ENCODE data around the gene PAM. TPM values are rescaled to one million over a fixed set of nuclear protein-coding genes. Genes with fewer than 3 reads are reported as not detected.

The PAM gene
- total RNA-seq = 250 and 272 TPM in 2 replicates

DNA sequence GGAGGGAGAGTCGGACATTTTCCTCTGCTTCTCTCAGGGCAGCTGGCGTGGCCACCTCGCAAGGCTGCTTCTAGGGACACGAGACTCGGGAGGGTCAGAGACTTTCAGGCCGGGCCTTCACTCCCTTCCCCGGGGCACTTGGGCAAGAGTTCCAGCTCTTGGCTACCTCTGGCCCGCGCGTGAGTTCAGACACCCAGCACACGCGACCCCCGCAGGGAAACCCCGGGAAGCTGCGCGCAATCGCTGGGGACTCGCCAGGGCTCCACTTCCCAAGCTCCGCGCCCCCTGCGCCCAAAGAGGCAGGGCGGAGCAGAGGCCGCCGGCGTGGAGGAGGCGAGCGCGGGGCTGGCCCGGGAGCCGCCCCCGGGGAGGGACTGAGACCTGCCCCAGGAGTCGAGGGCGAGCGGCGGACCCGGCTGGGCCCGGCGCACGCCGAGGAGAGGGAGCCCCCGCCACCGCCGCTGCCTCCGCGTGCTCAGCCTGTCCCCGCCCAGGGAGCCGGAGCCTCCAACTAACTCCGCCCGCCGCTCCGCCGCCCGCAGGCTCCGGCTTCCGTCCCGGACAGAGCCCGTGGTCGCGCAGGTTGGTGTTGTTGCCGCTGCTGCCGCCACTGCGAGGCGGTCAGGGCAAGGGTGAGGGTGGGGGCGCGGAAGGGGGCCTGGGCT is at the start of gene PAM:
Gene PAM, plus strand, starts transcription at position 539 of the 665 bp plus-strand sequence. CDS start 110,891 bp downstream, outside the sequence.
- no peak for DNase-seq (ENCODE audit: extremely low read depth, low read depth, low spot score)

DNA sequence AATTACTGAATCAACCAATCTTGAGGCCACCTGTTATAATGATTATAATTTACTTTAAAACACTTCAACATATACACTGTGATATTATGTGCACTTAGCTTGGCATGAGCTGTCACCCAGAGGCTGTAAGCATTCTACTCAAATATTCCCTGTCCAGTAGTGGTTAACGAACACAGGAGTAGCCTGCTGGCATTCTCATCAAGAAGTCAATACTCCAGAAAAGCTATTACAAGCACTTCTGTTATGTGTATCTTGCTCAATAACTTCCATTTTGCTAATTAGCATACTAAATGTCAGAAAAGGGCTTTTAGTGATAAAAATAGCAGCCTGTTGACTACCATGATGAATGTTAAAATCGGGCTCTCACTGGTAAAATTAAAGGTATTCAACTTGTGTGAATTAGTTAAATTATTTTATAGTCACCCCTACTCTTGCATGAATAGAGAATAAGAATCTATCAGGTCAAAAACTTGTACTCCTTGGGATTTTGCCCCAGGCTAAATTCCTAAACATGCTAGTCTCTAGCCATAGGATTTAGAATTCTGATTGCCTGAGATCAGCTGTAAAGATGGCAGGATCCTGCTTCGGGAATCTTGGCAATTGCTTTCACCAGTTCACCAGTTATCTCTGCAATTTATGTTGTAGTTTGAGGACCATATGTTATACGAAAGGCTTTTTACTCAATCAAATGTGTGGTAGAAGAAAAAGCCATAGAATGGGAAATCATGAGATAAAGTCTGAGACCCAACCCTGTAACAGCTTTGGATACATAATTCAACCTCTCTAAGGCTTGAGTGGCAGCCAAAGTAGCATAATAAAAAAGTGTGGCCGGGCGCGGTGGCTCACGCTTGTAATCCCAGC is 43.4 kb upstream of the PAM start:
- DNase-seq (ENCODE audit: extremely low read depth, low read depth, low spot score) = no peak

GRCh38 chr5:102713278-102713677 is 41.8 kb upstream of the PAM start:
- DNase-seq (ENCODE audit: extremely low read depth, low read depth, low spot score) = no peak

DNA sequence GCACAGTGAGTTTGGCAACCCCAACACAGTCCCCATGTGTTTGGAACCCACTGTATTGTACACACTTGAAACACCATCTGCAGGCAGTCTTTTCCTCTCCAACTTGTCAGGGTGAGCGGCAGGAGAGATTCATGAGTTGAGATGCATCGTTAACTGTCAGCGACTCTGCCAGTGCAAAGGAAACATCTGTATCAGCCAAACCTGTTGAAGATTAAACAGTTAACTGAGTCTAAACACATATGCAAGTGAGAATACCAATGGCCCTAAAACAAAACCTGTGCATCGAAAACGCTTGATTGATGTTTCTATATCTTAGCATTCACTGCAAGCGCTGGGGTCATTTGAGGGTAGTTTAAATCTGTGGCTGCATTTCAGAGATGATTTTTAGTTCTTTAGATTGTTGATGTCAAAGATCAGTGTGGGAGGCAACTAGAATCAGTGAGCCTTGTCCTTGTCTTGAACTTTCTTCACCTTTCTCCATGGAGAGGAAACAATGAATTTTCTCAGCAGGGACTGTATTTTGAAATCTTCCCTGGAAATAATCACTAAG is 41.3 kb upstream of the PAM start:
- no peak for DNase-seq (ENCODE audit: extremely low read depth, low read depth, low spot score)

DNA sequence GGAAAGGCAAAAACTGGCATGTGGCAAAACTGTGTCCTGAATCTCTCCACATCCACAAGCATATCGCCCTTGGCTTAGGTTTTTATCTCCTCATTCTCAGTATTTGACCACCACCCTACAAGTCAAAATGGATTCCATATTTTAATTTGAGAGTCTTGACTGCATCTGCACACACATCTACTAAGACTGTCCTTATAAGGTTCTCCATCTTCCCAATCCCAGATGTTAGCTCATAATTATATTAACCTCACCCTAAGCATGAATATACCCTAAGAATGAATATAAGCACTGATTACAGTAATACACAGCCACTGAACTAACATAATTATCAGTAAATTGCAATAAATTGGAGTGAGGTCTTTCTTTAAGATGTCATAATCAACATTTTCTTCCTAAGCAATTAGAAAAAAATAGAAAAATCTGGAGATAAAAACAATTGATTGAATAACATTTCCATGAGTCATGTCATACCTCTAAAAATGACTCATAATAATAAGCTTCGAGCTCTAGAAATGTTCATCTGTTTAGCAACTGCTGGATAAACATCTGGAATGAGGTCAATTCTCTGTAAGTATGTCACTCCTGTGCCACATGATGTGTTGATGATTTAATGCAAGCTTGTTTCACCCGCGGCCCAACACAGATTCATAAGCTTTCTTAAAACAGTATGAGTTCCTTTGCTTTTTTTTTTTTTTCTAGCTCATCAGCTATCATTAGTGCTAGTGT is 39.9 kb upstream of the PAM start:
- peak; percentile 45 for DNase-seq (ENCODE audit: extremely low read depth, low read depth, low spot score)

- no peak for DNase-seq (ENCODE audit: extremely low read depth, low read depth, low spot score)
Measured at GRCh38 chr5:102716017-102716416, 39.1 kb upstream of the PAM start.

DNA sequence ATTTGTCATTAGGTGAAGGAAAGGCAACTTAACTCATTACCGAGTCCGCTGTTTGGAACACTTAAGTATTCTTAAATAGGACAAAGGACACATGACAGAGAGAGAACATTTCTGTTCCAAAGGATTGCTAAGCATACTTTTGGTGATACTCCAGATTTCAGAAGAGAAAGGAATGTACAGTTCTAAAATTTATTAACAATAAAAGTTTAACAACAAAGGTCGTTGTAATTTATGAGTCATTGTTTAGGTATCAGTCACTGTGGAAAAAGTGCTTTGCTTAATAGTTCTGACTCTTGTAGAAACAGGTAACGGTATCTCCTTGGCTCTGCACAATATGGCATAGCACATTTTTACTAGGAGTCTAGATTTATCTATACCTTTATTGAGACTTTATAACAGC is 36.3 kb upstream of the PAM start:
- DNase-seq (ENCODE audit: extremely low read depth, low read depth, low spot score) = no peak

GRCh38 chr5:102719886-102720285 is 35.2 kb upstream of the PAM start:
- no peak for DNase-seq (ENCODE audit: extremely low read depth, low read depth, low spot score)

GRCh38 chr5:102720969-102721368 is 34.1 kb upstream of the PAM start:
- no peak for DNase-seq (ENCODE audit: extremely low read depth, low read depth, low spot score)

DNA sequence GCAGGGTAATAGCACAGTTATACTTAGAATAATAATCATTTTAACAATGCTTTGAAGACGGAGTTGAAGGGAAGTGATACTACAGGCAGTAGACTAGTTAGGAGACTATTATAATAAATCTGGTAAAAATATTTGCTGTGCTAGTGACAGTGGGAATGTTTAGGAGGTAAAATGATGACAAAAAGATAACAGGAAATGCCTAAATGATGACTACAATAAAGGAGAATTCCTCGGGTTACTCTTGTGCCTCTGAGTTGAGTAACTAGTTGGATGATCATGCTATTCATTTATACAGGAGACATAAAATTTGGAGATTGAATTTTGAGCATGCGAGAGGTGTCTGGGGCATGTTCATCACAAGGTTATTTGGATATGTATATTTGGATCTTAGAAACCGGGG is 32.2 kb upstream of the PAM start:
- no peak for DNase-seq (ENCODE audit: extremely low read depth, low read depth, low spot score)

DNA sequence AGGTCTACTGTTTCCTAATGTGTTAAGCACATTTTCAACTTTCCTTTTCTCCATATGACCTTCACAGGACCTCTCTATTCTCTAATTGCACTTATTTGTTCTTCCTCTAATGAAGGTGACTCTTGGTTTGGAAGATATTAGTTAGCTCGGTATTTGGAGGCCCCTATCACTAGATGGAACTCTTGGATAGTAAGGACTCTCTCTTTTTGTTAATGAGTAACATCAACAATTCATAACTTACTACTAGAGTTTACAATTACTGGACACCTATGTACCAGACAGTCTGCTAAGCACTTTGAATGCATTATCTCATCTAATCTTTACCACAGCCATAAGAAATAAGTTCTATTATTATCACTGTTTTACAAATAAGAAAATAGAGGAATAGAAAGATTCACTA is 23.4 kb upstream of the PAM start:
- DNase-seq (ENCODE audit: extremely low read depth, low read depth, low spot score) = no peak

DNA sequence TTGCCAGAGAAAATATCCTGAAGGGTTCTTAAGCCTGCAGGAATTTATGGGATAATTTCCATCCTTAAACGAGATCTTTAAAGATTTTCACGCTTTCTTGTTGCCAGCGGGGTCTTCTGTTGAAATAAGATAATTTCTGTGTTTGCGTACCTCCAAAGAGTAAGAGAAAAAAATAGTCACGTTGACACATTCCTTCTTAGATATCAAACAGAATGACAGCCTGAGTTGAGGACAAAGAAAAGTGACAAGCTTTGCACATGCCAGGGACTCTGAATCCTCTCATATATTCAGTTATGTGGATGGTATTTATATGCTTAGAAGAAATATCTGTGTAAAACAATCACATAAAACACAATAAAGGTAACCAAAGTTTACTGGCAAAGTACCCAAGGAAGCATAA is 21.6 kb upstream of the PAM start:
- DNase-seq (ENCODE audit: extremely low read depth, low read depth, low spot score) = no peak

DNA sequence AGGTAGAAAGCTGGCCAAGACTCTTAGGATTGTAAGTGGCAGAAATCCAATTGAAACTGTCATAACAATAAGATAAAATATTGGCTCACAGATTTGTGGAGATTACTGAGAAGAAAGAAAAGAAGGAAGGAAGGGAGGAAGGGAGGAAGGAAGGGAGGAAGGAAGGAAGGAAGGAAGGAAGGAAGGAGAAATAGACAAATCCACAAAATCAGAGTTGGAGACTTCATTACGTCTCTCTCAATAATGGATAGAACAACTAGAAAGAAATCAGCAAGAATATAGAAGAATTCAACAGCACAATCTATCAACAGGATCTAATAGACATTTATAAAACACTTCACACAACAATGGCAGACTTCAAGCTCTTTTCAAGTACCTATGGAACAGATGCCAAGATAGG is 17.9 kb upstream of the PAM start:
- no peak for DNase-seq (ENCODE audit: extremely low read depth, low read depth, low spot score)

DNA sequence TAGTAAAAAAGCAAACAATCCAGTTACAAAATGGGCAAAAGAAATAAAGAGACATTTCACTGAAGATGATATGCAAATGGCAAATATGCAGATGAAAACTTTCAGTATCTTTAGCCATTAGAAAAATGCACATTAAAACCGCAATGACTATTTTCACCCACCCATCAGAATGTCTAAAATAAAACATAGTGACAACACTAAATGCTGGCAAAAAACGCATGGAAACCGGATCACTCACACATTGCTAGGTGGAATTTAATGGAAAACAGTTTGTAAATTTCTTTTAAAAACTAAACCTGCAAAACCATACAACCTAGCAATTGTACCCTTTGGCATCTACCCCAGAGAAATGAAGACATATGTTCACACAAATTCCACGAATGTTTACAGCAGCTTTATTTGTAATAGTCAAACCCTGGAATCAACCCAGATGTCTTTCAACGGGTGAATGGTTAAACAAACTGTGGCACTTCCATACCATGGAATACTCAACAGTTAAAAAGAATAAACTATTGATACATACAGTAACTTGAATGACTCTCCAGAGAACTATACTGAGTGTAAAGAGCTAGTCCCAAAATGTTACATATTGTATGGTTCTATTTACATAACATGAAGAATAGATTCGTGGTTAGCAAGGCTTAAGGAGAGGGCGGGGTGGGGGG is 17.2 kb upstream of the PAM start:
- DNase-seq (ENCODE audit: extremely low read depth, low read depth, low spot score) = no peak

DNA sequence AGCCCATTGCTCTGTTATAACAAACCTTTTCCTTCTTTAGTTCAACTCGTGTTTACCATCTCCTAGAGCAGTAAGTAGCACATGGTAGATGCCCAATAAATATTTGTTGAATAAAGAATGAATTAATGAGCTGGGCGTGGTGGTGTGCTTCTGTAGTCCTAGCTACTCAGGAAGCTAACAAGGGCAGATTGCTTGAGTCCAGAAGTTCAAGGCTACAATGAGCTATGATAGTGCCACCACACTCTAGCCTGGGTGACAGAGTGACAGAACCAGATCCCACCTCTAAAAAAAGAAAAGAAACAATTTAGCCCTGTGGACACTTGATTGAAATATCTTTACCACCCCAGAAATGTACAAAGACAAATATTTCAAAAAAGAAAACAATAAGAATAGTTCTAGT is 14.6 kb upstream of the PAM start:
- no peak for DNase-seq (ENCODE audit: extremely low read depth, low read depth, low spot score)

GRCh38 chr5:102742215-102742614 is 12.9 kb upstream of the PAM start:
- no peak for DNase-seq (ENCODE audit: extremely low read depth, low read depth, low spot score)

DNA sequence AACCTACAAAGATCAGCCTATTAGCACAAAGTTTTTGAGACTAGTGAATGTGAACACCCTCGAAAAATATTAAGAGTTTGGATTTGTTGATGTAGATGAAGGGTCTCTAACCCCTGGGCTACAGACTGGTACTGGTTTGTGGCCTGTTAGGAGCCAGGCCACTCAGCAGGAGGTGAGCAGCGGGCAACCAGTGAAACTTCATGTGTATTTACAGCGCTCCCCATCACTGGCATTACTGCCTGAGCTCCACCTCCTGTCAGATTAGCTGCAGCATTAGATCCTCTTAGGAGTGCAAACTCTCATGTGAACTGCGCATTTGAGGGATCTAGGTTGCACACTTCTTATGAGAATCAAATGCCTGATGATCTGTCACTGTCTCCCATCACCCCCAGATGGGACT is 11.2 kb upstream of the PAM start:
- DNase-seq (ENCODE audit: extremely low read depth, low read depth, low spot score) = no peak

GRCh38 chr5:102747386-102748166 is 7.5 kb upstream of the PAM start:
- DNase-seq (ENCODE audit: extremely low read depth, low read depth, low spot score) = no peak

DNA sequence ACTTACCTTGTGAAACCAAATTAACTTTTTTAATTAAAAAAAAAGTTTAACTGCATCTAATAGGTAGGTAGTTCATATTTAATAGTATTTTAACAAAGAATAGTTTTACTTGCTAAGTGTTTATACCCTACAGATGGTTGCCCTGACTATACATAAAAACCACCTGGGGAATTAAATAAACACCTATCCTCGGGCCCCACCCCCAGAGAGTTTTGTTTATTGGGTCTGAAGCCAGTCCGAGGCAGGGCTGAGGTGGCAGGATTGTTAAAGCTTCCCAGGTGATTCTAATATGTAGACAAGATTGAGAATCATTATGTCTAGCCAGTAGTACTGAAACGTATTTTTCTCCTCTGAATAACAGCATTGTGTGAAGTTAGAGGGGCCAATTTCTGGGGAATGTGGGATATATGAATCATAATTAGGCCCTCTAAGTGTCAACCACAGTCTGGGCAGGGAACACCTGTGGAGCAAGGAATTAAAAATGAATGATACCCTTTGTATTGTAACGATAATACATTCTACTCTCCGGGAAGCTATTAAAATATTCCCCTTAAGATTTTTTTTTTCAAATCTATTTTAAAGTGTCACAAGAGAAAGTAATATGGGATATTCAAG is 5.6 kb upstream of the PAM start:
- DNase-seq (ENCODE audit: extremely low read depth, low read depth, low spot score) = no peak

Data from glomerular endothelial cell (primary cell).